ENCODE data around the gene PRPF8.
"Not testable (repeated sequence)": the region's sequence is repeated elsewhere in the genome, so short reads cannot be mapped to it uniquely, and the experiment has no call there.

Gene PRPF8

GRCh38 chr17:1705004-1705403, 20.3 kb upstream of the PRPF8 start:
- H3K4me3 ChIP-seq (replicated peaks; ENCODE audit: insufficient read depth, low read length), result no peak overlapping the region
- TF ChIP-seq, protein P1, sequence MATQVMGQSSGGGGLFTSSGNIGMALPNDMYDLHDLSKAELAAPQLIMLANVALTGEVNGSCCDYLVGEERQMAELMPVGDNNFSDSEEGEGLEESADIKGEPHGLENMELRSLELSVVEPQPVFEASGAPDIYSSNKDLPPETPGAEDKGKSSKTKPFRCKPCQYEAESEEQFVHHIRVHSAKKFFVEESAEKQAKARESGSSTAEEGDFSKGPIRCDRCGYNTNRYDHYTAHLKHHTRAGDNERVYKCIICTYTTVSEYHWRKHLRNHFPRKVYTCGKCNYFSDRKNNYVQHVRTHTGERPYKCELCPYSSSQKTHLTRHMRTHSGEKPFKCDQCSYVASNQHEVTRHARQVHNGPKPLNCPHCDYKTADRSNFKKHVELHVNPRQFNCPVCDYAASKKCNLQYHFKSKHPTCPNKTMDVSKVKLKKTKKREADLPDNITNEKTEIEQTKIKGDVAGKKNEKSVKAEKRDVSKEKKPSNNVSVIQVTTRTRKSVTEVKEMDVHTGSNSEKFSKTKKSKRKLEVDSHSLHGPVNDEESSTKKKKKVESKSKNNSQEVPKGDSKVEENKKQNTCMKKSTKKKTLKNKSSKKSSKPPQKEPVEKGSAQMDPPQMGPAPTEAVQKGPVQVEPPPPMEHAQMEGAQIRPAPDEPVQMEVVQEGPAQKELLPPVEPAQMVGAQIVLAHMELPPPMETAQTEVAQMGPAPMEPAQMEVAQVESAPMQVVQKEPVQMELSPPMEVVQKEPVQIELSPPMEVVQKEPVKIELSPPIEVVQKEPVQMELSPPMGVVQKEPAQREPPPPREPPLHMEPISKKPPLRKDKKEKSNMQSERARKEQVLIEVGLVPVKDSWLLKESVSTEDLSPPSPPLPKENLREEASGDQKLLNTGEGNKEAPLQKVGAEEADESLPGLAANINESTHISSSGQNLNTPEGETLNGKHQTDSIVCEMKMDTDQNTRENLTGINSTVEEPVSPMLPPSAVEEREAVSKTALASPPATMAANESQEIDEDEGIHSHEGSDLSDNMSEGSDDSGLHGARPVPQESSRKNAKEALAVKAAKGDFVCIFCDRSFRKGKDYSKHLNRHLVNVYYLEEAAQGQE (IDR thresholded peaks at IDR 0.05; ENCODE audit: insufficient replicate concordance, low read depth), result no peak
- TF ChIP-seq SPI1 (IDR thresholded peaks at IDR 0.05; ENCODE audit: borderline replicate concordance, low read depth) (no peak), CTCF (IDR thresholded peaks at IDR 0.05; ENCODE audit: insufficient read depth, low read length) (no peak), GABPA (IDR thresholded peaks at IDR 0.05; ENCODE audit: low read depth) (no peak), POLR2AphosphoS5 (IDR thresholded peaks at IDR 0.05; ENCODE audit: low read depth) (no peak)
- no peaks in the 10 kb centered on the region for H3K27me3 ChIP-seq (ENCODE audit: insufficient read depth, poor library complexity, severe bottlenecking)
- DNase-seq (ENCODE audit: low read depth in 1 of 2, low spot score in 1 of 2), result no peak
- no peak overlapping the region for H3K27ac ChIP-seq (replicated peaks)

- no peak for TF ChIP-seq CTCF (IDR thresholded peaks at IDR 0.05; ENCODE audit: insufficient read depth, low read length)
- TF ChIP-seq GABPA (IDR thresholded peaks at IDR 0.05; ENCODE audit: low read depth), result no peak
- no peak for TF ChIP-seq SPI1 (IDR thresholded peaks at IDR 0.05; ENCODE audit: borderline replicate concordance, low read depth)
- TF ChIP-seq POLR2AphosphoS5 (IDR thresholded peaks at IDR 0.05; ENCODE audit: low read depth), result no peak
- TF ChIP-seq, protein P1 (IDR thresholded peaks at IDR 0.05; ENCODE audit: insufficient replicate concordance, low read depth), result no peak
- no peak for DNase-seq (ENCODE audit: low read depth in 1 of 2, low spot score in 1 of 2)
- no peaks in the 10 kb centered on the region for H3K27me3 ChIP-seq (ENCODE audit: insufficient read depth, poor library complexity, severe bottlenecking)
- H3K27ac ChIP-seq (replicated peaks), result no peak overlapping the region
- no peak overlapping the region for H3K4me3 ChIP-seq (replicated peaks; ENCODE audit: insufficient read depth, low read length)
Observed at GRCh38 chr17:1703063-1703462, 18.4 kb upstream of the PRPF8 start.

DNA sequence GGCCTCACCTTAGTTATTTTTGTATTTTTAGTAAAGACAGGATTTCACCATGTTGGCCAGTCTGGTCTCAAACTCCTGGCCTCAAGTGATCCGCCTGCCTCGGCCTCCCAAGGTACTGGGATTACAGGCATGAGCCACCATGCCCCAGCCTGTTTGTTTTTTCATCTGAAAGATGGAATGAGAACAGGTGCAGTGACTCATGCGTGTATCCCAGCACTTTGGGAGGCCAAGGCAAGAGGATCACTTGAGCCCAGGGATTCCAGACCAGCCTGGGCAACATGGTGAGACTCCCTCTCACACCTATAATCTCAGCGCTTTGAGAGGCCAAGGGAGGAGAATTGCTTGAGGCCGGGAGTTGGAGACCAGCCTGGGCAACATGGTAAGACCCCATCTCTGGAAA, 15.2 kb upstream of the PRPF8 start:
- DNase-seq (ENCODE audit: low read depth in 1 of 2, low spot score in 1 of 2); H3K4me3 ChIP-seq (replicated peaks; ENCODE audit: insufficient read depth, low read length); H3K27ac ChIP-seq (replicated peaks); H3K27me3 ChIP-seq (ENCODE audit: insufficient read depth, poor library complexity, severe bottlenecking): not testable (repeated sequence)

DNA sequence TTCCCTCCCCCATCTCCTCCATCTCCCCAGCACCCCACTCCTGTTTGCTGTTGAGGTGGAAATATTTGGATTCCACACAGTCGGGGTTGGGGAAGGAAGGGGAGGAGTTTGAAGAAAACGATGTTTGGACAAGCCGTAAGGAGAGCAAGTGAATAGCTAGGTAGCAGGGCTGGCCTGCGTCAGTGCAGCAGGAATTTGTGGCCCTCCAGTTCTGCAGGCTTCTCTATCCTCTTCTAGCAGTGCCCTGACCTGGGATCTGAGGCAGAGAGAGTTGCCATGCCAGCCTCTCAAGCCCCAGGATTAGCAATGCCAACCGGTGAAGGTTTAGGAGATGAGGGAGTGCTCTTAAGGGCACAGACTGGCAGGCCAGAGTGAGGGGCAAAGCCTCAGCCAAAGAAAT, 13.0 kb upstream of the PRPF8 start:
- TF ChIP-seq, protein P1 (IDR thresholded peaks at IDR 0.05; ENCODE audit: insufficient replicate concordance, low read depth), result no peak
- no peak for TF ChIP-seq POLR2AphosphoS5 (IDR thresholded peaks at IDR 0.05; ENCODE audit: low read depth)
- no peak for TF ChIP-seq CTCF (IDR thresholded peaks at IDR 0.05; ENCODE audit: insufficient read depth, low read length)
- no peak for TF ChIP-seq SPI1 (IDR thresholded peaks at IDR 0.05; ENCODE audit: borderline replicate concordance, low read depth)
- no peak for TF ChIP-seq GABPA (IDR thresholded peaks at IDR 0.05; ENCODE audit: low read depth)
- H3K27me3 ChIP-seq (ENCODE audit: insufficient read depth, poor library complexity, severe bottlenecking), result no peaks in the 10 kb centered on the region
- DNase-seq (ENCODE audit: low read depth in 1 of 2, low spot score in 1 of 2), result no peak
- no peak overlapping the region for H3K4me3 ChIP-seq (replicated peaks; ENCODE audit: insufficient read depth, low read length)
- no peak overlapping the region for H3K27ac ChIP-seq (replicated peaks)
